Erythroblast (primary cell): ENCODE results near the gene OR13C5.
"Not testable (repeated sequence)": the region's sequence is repeated elsewhere in the genome, so short reads cannot be mapped to it uniquely, and the experiment has no call there.

Experiments used
- GATA1 ChIP-seq: IDR thresholded peaks from 2 replicates; pipeline ENCODE4 v1.6.1; 2011; ENCODE audit warnings: low read depth, mild to moderate bottlenecking, control low read depth, low read length, moderate library complexity
- POLR2A ChIP-seq: IDR thresholded peaks from 2 replicates; pipeline ENCODE4 v1.6.1; 2011; ENCODE audit warnings: mild to moderate bottlenecking, low read length

DNA sequence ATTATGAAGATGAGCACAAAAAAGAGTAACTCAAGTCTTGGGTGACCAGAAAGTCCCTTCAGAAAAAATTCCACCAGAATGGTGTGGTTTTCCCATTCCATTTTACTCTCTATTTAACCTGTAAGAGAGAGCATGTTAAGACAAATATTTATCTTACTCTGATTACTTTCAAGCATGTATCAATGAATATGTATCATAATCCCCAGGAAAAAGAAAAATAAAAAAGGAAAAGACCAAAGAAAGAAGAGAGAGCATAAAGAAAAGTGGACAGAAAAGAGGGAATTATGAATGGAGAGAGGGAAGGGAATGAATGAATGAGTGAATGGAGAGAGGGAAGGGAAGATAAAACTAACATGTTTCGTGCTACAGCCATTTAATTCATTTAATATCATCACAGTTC is 6.3 kb upstream of the OR13C5 start, which contains the start of gene OR13C2:
- not testable (repeated sequence) for TF ChIP-seq POLR2A, GATA1
